Activated CD4-positive, alpha-beta memory T cell treated with anti-CD3 and anti-CD28 coated beads for 36 hours (primary cell): Measurements from ENCODE around the gene S100A16. TPM values are rescaled to one million over a fixed set of nuclear protein-coding genes. Genes with fewer than 3 reads are reported as not detected.

Experiments
- CTCF ChIA-PET: fragments of 350-600 bp; sonication (Branson Sonifier 250); formaldehyde crosslinking; loops from one replicate; lab custom pipeline; 2021; ENCODE audit warnings: antibody characterized with exemption, inconsistent platforms; lab: Charles Lee
- POLR2A ChIA-PET: fragments of 350-600 bp; sonication (Branson Sonifier 250); formaldehyde crosslinking; loops from one replicate; lab custom pipeline; 2021; ENCODE audit warnings: antibody characterized with exemption; lab: Charles Lee
- DNase-seq: peaks from one replicate; pipeline ENCODE4 v3.0.0-alpha.2; 2020
- H3K27ac Mint-ChIP-seq: one replicate; pipeline ENCODE4 v1.8.0; 2021; ENCODE audit warnings: mixed read lengths
- H3K27me3 Mint-ChIP-seq: one replicate; pipeline ENCODE4 v1.8.0; 2021; ENCODE audit warnings: mixed read lengths
- H3K36me3 Mint-ChIP-seq: one replicate; pipeline ENCODE4 v1.8.0; 2021; ENCODE audit warnings: mixed read lengths
- H3K4me1 Mint-ChIP-seq: one replicate; pipeline ENCODE4 v1.8.0; 2021; ENCODE audit warnings: low read depth, mixed read lengths
- H3K4me3 Mint-ChIP-seq: one replicate; pipeline ENCODE4 v1.8.0; 2021; ENCODE audit warnings: mild to moderate bottlenecking, mixed read lengths
- H3K9me3 Mint-ChIP-seq: one replicate; pipeline ENCODE4 v1.8.0; 2021; ENCODE audit warnings: mixed read lengths
- intact Hi-C: fragments of 100-400 bp; cut with micrococcal nuclease; formaldehyde crosslinking; loops from one replicate; pipeline ENCODE4 v1.15.1; 2023
- total RNA-seq, 2 experiments: library from RNA; stranded (reverse); gene quantifications; one replicate each; pipeline ENCODE4 v1.2.3, GENCODE V29; 2021

Gene S100A16
- total RNA-seq, 2 experiments from 2014 or later: not detected

GRCh38 chr1:153636312-153636711 is 23.4 kb upstream of the S100A16 start:
- Mint-ChIP-seq H3K4me1 (peaks cover 50% of the 10 kb centered on the region), H3K27me3 (no peaks in the 10 kb centered on the region), H3K36me3 (peaks cover 41% of the 10 kb centered on the region), H3K9me3 (no peaks in the 10 kb centered on the region), H3K27ac (peak overlapping the region; percentile 100), H3K4me3 (peak overlapping the region; percentile 92)
- DNase-seq: no peak
- CTCF ChIA-PET: interaction anchor here (2.3 to 3.1 kb wide), 2 partner anchors 104 to 126 kb away, joined by 9 to 23 read pairs; no protein-coding TSS in a partner anchor
- intact Hi-C loops: loop anchor here (10.0 kb wide), 1 partner anchor 102 kb away; the partner anchor contains the start of gene S100A6
- POLR2A ChIA-PET: interaction anchor here (3.1 kb wide), 1 partner anchor 35 kb away, joined by 19 read pairs; the partner anchor contains the start of gene ILF2

GRCh38 chr1:153635872-153636271 is 22.9 kb upstream of the S100A16 start:
- ChIA-PET POLR2A (interaction anchor here (0.9 to 3.1 kb wide), 5 partner anchors 12 to 70 kb away, joined by 4 to 24 read pairs (median 19); partner anchors contain the start of genes ILF2 and S100A2), CTCF (interaction anchor here (2.5 to 3.1 kb wide), 3 partner anchors 63 to 125 kb away, joined by 23 to 29 read pairs (median 26); no protein-coding TSS in a partner anchor)
- Mint-ChIP-seq H3K27me3 (no peaks in the 10 kb centered on the region), H3K4me1 (peaks cover 48% of the 10 kb centered on the region), H3K27ac (peak overlapping the region; percentile 100), H3K9me3 (no peaks in the 10 kb centered on the region), H3K4me3 (peak overlapping the region; percentile 92), H3K36me3 (peaks cover 37% of the 10 kb centered on the region)
- intact Hi-C loops: loop anchor here (10.0 kb wide), 1 partner anchor 101 kb away; the partner anchor contains the start of gene S100A6
- DNase-seq: no peak

- POLR2A ChIA-PET: interaction anchor here (0.6 to 3.1 kb wide), 24 partner anchors 10 to 356 kb away, joined by 3 to 25 read pairs (median 6); partner anchors contain the start of genes ILF2, INTS3, JTB and RPS27
- H3K9me3 Mint-ChIP-seq: no peaks in the 10 kb centered on the region
- intact Hi-C loops: loop anchor here (1.0 to 10.0 kb wide), 6 partner anchors 24 to 323 kb away; partner anchors contain the start of genes CRTC2, GATAD2B, S100A6 and SNAPIN
- H3K27ac Mint-ChIP-seq: peak within 1 kb of the TSS; percentile 100
- H3K36me3 Mint-ChIP-seq: peaks cover 34% of the 10 kb centered on the region
- CTCF ChIA-PET: interaction anchor here (0.9 to 3.1 kb wide), 15 partner anchors 15 to 353 kb away, joined by 3 to 29 read pairs (median 5); partner anchors contain the start of genes ILF2, RAB13 and S100A2
- no peaks in the 10 kb centered on the region for H3K27me3 Mint-ChIP-seq
- H3K4me3 Mint-ChIP-seq: peak within 1 kb of the TSS; percentile 92
- H3K4me1 Mint-ChIP-seq: peaks cover 45% of the 10 kb centered on the region
- DNase-seq: peak; percentile 98
These were observed 21.1 kb upstream of the S100A16 start, which contains the start of gene CHTOP for GRCh38 chr1:153633754-153634665. CHTOP (plus strand) TSS chr1:153634066; CDS start chr1:153636589, 2,523 bp downstream.

GRCh38 chr1:153633161-153633753 is 20.3 kb upstream of the S100A16 start:
- intact Hi-C loops: loop anchor here (1.0 to 10.0 kb wide), 4 partner anchors 38 to 324 kb away; partner anchors contain the start of genes CRTC2, GATAD2B and S100A6
- Mint-ChIP-seq H3K27ac (peak overlapping the region; percentile 100), H3K36me3 (peaks cover 31% of the 10 kb centered on the region), H3K4me1 (peaks cover 45% of the 10 kb centered on the region), H3K9me3 (no peaks in the 10 kb centered on the region), H3K27me3 (no peaks in the 10 kb centered on the region), H3K4me3 (peak overlapping the region; percentile 92)
- DNase-seq: no peak
- POLR2A ChIA-PET: interaction anchor here (0.6 to 3.1 kb wide), 19 partner anchors 11 to 357 kb away, joined by 3 to 25 read pairs (median 9); partner anchors contain the start of genes ILF2, INTS3, RPS27 and S100A14
- CTCF ChIA-PET: interaction anchor here (1.0 to 3.1 kb wide), 11 partner anchors 15 to 353 kb away, joined by 3 to 29 read pairs (median 5); partner anchors contain the start of genes ILF2, RAB13 and S100A2

- Mint-ChIP-seq H3K27me3 (peaks cover 5% of the 10 kb centered on the region), H3K27ac (peak overlapping the region; percentile 79), H3K4me1 (peaks cover 36% of the 10 kb centered on the region), H3K36me3 (peaks cover 16% of the 10 kb centered on the region), H3K9me3 (no peaks in the 10 kb centered on the region), H3K4me3 (no peak overlapping the region)
- peak; percentile 30 for DNase-seq
- POLR2A ChIA-PET: no interaction called here
- CTCF ChIA-PET: interaction anchor here (1.5 kb wide), 1 partner anchor 121 kb away, joined by 6 read pairs; no protein-coding TSS in a partner anchor
- intact Hi-C loops: loop anchor here (5.0 to 10.0 kb wide), 3 partner anchors 97 to 326 kb away; partner anchors contain the start of genes CRTC2, GATAD2B and S100A6
These were observed 18.4 kb upstream of the S100A16 start for GRCh38 chr1:153631047-153632022.

GRCh38 chr1:153630384-153630783 is 17.4 kb upstream of the S100A16 start:
- peaks cover 29% of the 10 kb centered on the region for H3K4me1 Mint-ChIP-seq
- ChIA-PET CTCF (interaction anchor here (1.2 to 2.5 kb wide), 2 partner anchors 58 to 98 kb away, joined by 3 to 10 read pairs; no protein-coding TSS in a partner anchor), POLR2A (no interaction called here)
- DNase-seq: no peak
- peaks cover 12% of the 10 kb centered on the region for H3K36me3 Mint-ChIP-seq
- intact Hi-C loops: loop anchor here (5.0 to 10.0 kb wide), 3 partner anchors 96 to 327 kb away; partner anchors contain the start of genes CRTC2, GATAD2B and S100A6
- no peak overlapping the region for H3K4me3 Mint-ChIP-seq
- H3K9me3 Mint-ChIP-seq: no peaks in the 10 kb centered on the region
- H3K27me3 Mint-ChIP-seq: peaks cover 7% of the 10 kb centered on the region
- H3K27ac Mint-ChIP-seq: no peak overlapping the region

- Mint-ChIP-seq H3K27ac (no peak overlapping the region), H3K4me1 (peaks cover 29% of the 10 kb centered on the region), H3K9me3 (no peaks in the 10 kb centered on the region), H3K36me3 (peaks cover 11% of the 10 kb centered on the region), H3K27me3 (peaks cover 7% of the 10 kb centered on the region), H3K4me3 (no peak overlapping the region)
- DNase-seq: no peak
- ChIA-PET CTCF (interaction anchor here (1.2 to 2.5 kb wide), 3 partner anchors 10 to 97 kb away, joined by 3 to 10 read pairs (median 7); no protein-coding TSS in a partner anchor), POLR2A (no interaction called here)
- intact Hi-C loops: loop anchor here (5.0 to 10.0 kb wide), 3 partner anchors 95 to 327 kb away; partner anchors contain the start of genes CRTC2, GATAD2B and S100A6
These were observed 17.0 kb upstream of the S100A16 start for GRCh38 chr1:153629971-153630370.

- Mint-ChIP-seq H3K27ac (no peak overlapping the region), H3K9me3 (no peaks in the 10 kb centered on the region), H3K36me3 (peaks cover 7% of the 10 kb centered on the region), H3K4me3 (no peak overlapping the region), H3K4me1 (peaks cover 29% of the 10 kb centered on the region), H3K27me3 (peaks cover 7% of the 10 kb centered on the region)
- ChIA-PET POLR2A (no interaction called here), CTCF (interaction anchor here (1.2 to 2.5 kb wide), 4 partner anchors 10 to 61 kb away, joined by 3 to 10 read pairs (median 6); no protein-coding TSS in a partner anchor)
- no peak for DNase-seq
- intact Hi-C loops: no loop called here
These were observed 16.4 kb upstream of the S100A16 start for GRCh38 chr1:153629343-153629665.

GRCh38 chr1:153628638-153629342 is 15.9 kb upstream of the S100A16 start:
- Mint-ChIP-seq H3K9me3 (no peaks in the 10 kb centered on the region), H3K4me1 (peaks cover 29% of the 10 kb centered on the region), H3K4me3 (no peak overlapping the region), H3K27ac (no peak overlapping the region), H3K27me3 (peaks cover 7% of the 10 kb centered on the region), H3K36me3 (peaks cover 5% of the 10 kb centered on the region)
- DNase-seq: no peak
- POLR2A ChIA-PET: no interaction called here
- intact Hi-C loops: no loop called here
- CTCF ChIA-PET: interaction anchor here (1.2 to 2.5 kb wide), 4 partner anchors 11 to 61 kb away, joined by 3 to 10 read pairs (median 6); no protein-coding TSS in a partner anchor
